Islet of Langerhans (tissue), 1 donor: Measurements from ENCODE around the gene GLCCI1.

Experiments
- FAIRE-seq: peaks from one replicate; lab custom pipeline; 2011; peaks lifted over from hg19 to GRCh38; lab: Jason Lieb, UNC

The GLCCI1 gene

GRCh38 chr7:7964250-7964649 is 4.3 kb upstream of the GLCCI1 start:
- no peak for FAIRE-seq

DNA sequence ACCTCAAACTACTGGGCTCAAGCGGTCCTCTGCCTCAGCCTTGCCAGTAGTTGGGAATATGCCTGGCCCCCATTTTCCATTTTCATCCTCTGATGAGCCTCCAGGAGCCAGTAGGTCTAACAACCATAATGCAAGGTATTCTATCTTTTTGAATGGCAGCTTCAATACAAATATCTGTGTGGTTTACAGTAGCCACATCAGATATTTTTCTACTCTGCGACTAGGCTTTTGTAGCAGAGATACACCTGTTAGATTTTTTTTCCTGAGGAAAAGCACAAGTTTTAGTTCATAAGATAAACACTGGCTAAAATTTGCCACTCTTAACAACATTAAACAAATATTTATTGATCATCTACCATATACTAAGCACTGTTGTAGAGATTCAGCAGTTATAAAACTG is 3.9 kb upstream of the GLCCI1 start:
- FAIRE-seq: no peak

DNA sequence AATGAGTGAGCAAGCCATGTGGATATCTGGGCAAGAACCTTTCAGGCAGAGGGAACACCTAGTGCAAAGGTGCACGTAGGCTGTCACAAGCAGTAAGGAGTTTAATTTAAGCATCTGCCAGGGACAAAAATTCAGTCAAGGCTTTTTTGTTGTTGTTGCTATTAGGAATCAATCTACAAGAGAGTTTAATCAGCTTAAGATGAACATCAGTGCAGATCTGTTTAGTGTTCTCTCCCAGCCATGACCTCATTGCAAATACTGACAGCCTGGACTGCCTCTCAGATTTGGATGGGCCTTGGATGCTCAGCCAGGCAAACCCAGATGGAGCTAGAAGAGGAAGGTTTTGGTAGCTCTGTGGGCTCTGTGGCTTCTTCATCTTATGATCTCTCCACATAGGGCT is 3.3 kb upstream of the GLCCI1 start:
- FAIRE-seq: no peak

DNA sequence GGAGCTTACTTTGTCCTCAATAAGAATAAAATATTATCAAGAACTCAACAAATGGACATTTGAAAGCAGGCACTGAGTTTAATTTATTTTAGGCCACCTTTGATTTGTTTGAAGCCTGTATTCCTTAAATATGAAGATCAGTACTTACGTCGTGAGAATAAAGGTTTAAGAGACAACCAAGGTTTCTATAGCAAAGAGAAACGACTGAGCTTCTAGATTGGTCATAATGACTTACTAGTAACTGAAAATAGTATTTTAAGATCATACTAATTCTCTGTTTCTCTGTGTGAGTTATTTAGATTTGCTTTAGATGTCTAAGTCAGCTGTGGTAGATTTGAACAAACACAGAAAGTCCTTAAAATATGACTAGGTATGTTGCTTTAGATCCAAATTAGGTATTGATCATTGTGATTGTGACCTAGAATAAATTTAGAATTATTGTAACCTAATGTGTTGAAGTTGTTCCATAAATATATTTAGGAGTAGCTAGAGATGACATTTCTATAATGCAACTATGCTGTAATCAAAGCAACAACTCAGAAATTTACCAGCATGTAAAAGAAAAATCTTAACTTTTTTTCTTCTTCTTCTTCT is 2.4 kb upstream of the GLCCI1 start:
- no peak for FAIRE-seq

- FAIRE-seq: no peak
Measured at GRCh38 chr7:7967886-7968543, 581 bp upstream of the GLCCI1 start.

DNA sequence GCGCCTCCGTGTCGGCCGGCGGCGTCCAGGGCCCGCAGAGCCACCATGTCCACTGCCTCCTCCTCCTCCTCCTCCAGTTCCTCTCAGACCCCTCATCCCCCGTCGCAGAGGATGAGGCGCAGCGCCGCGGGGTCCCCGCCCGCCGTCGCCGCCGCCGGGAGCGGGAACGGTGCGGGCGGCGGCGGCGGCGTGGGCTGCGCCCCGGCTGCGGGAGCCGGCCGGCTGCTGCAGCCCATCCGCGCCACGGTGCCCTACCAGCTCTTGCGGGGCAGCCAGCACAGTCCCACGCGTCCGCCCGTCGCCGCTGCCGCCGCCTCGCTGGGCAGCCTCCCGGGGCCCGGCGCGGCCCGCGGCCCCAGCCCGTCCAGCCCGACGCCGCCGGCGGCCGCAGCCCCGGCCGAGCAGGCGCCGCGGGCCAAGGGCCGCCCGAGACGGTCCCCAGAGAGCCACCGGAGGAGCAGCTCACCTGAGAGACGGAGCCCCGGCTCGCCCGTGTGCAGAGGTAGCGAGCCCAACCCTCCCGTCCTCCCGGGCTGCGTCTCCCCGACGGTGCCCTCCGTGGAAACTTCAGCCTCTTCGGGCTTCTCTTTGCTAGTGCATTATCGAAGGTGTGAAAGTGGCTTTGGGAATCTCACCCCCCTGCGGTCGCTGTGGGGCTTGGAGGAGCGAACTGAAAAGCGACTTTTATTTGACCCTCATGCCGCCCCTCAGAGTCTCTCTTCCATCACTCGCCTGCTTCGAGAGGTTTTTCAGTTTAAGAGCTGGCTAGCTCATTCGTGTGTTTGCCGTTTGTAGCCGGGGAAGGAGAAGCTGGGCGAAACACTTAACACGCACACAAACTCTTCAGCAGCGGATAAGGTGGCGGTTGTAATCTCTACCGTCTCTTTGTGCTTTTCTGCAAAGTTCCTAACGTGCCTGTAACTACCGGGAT is 975 bp downstream of the GLCCI1 start:
- no peak for FAIRE-seq

GRCh38 chr7:7970237-7970530 is 1.6 kb downstream of the GLCCI1 start:
- no peak for FAIRE-seq

- FAIRE-seq: no peak
Measured at GRCh38 chr7:7970531-7971307, 2.1 kb downstream of the GLCCI1 start.

GRCh38 chr7:7971308-7972040 is 2.9 kb downstream of the GLCCI1 start:
- no peak for FAIRE-seq

- no peak for FAIRE-seq
Measured at GRCh38 chr7:7972128-7972527, 3.5 kb downstream of the GLCCI1 start.

DNA sequence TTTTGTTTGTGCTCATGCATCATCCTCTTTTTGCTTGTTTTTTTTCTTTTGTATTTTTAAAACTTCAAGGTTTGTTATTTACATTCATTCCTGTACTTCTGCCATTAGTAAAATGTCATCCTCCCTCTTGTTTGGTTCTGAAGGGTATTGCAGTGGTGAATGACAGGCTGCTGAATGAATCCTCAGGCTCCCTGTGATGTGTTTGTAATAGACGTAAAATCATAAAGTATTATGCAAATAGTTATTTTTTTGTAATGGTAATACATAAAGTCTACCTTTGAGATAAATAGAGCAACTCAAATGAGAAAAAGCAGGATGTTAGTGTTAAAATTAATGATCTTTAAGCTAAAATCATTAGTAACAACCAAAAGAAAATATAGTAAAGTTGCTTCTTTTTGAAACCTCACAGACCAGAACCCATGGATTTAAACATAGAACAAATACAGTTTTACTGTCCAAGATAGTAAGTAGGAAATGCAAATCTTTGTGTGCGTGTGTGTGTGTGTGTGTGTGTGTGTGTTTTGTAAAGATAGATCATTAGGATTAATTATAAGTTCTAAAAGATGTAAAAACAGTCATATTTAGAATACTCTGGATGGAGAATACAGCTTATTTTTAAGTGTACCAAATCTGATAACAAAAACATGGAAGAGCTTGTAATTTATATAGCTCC is 4.5 kb downstream of the GLCCI1 start:
- peak; percentile 81 for FAIRE-seq

- no peak for FAIRE-seq
Measured at GRCh38 chr7:7976677-7977076, 8.1 kb downstream of the GLCCI1 start.

GRCh38 chr7:7977774-7978173 is 9.2 kb downstream of the GLCCI1 start:
- FAIRE-seq: no peak

DNA sequence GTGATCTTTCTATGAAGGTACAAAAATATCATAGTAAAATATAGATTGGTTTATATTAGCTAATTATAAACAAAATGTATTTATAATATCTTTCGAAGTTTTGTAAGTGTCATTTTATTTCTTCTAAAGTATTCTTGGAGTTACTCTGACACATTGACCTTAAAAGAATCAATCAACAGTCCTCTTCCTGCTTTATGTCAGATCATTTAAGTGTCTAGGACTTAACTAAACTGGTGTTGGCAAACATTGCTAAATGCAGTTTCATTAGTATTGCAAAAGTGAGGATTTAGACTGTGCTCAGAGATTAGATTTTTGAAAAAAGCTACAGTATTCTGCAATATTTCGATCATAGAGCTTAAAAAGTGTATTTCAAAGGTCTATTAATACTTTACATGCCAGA is 10.3 kb downstream of the GLCCI1 start:
- FAIRE-seq: peak; percentile 13

DNA sequence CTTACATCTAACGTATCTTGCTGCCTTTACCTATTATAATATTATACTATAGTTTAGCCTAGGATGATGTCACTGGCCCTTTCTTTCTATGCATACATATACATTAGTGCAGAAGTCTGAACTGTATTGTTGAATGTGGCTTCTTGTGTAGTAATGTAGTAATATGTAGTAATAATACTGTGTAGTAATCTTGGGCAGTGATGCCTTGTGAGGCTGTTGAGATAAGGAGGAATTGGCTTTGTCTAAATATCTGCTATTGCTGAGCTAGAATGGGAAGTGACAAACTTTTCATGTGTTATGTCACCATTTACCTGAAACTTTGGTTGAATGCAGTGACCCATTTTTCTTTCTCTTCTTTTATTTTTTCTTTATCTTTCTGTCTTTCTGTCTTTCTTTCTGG is 11.0 kb downstream of the GLCCI1 start:
- no peak for FAIRE-seq

- FAIRE-seq: no peak
Measured at GRCh38 chr7:7980134-7980533, 11.5 kb downstream of the GLCCI1 start.

DNA sequence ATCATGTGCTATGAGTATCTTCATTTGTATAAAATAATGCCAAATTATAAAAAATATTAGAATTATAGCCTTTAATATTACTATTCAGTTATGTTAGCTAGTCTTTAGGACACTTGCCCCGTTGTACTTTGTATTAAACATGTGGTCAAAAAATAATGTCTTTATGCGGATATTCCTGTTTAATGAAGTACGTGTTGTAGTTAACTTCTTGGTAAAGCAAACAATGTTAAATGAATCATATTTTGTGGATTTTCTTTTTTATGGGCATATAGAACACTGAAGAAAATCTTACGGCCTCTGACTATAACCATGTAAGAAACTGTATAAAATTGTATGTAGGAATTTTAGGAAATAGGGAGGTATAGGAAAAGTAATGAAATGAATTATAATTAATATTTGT is 14.3 kb downstream of the GLCCI1 start:
- peak; percentile 30 for FAIRE-seq

- no peak for FAIRE-seq
Measured at GRCh38 chr7:7984424-7984823, 15.8 kb downstream of the GLCCI1 start.

GRCh38 chr7:7988706-7989105 is 20.1 kb downstream of the GLCCI1 start:
- no peak for FAIRE-seq

GRCh38 chr7:7989133-7989532 is 20.5 kb downstream of the GLCCI1 start:
- FAIRE-seq: no peak

DNA sequence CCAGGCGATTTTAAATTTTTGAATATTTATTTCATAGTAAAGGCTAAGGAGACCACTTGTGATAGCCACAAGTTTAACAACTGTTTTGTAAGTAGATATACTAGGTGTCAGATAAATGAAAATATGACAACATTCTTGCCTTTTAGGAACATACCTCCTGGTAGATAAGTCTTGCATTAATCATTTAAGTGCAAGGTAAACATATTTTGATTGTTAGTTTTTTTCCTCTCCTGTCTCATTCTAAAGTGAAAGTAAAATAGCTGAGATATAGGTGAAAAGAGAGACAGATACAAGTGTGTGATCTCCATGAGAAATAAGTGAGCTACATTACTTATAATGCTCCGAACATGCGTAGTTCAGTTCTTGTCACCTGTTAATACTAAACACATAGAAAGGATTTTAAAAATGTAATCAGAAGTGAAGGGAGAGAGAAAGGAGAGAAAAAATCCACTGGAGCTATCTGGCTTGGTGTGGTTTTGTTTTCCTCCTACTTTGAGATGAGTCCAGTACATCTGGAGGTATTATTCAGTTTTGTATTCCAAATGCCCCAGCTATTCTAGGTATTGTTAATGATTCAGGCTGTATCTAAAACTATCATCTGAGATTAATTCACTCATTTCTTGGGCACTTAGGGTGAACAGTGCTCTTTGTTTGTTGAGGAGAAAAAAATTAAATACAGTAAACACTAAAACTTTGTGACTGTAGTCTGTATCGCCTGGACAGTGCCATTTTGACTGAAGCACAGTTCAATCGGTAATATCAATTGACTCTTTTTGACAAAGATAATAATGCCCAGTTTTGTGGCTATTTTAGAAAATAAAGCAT is 21.2 kb downstream of the GLCCI1 start:
- peak; percentile 38 for FAIRE-seq
